Measurements from ENCODE around the gene EBI3. TPM values are rescaled to one million over a fixed set of nuclear protein-coding genes. Genes with fewer than 3 reads are reported as not detected.
"Not testable (repeated sequence)": the region's sequence is repeated elsewhere in the genome, so short reads cannot be mapped to it uniquely, and the experiment has no call there.

Gene EBI3
- polyA plus RNA-seq, 1 of the 3 experiments (the other 2 are of a cell fraction) = 3.7 TPM

- TF ChIP-seq REST (IDR thresholded peaks at IDR 0.05; ENCODE audit: low read depth, low read length) (no peak), RFX5 (IDR thresholded peaks at IDR 0.05; ENCODE audit: low read length) (no peak), MXI1 (IDR thresholded peaks at IDR 0.05; ENCODE audit: low read depth, low read length) (no peak), TEAD4 (IDR thresholded peaks at IDR 0.05; ENCODE audit: borderline replicate concordance, insufficient read depth) (no peak), EZH2phosphoT487 (IDR thresholded peaks at IDR 0.05; ENCODE audit: borderline replicate concordance, low read depth) (no peak), GATA2 (CRISPR knock-in tag; IDR thresholded peaks at IDR 0.05) (no peak), SIN3A (IDR thresholded peaks at IDR 0.05; ENCODE audit: borderline replicate concordance, low read depth, low read length) (no peak)
Measured at GRCh38 chr19:4284974-4285373, 55.7 kb downstream of the EBI3 start (continued).

GRCh38 chr19:4286141-4286540, 56.8 kb downstream of the EBI3 start:
- POLR2A ChIA-PET = interaction anchor here (0.9 to 1.2 kb wide), 2 partner anchors 20 to 38 kb away, joined by 3 read pairs; no protein-coding TSS in a partner anchor

More at GRCh38 chr19:4286141-4286540, 56.8 kb downstream of the EBI3 start:
- H3K9ac ChIP-seq; H3K4me1 ChIP-seq (ENCODE audit: control insufficient read depth in 1 of 2, insufficient read depth in 2 of 2, low read depth in 1 of 2, low read length in 1 of 2); H3K9me3 ChIP-seq; H3K36me3 ChIP-seq (replicated peaks in 1 of 2; ENCODE audit: control insufficient read depth in 1 of 2, insufficient read depth in 2 of 2, low read length in 1 of 2); H4K20me1 ChIP-seq (ENCODE audit: insufficient read depth); DNase-seq; H3K79me2 ChIP-seq (ENCODE audit: insufficient read depth); H3K27ac ChIP-seq (ENCODE audit: low read depth in 2 of 2, low read length in 1 of 2); H3K9me2 ChIP-seq; H3K4me3 ChIP-seq (ENCODE audit: low read depth in 2 of 2, low read length in 1 of 2); H3K27me3 ChIP-seq (ENCODE audit: insufficient read depth); H3F3A ChIP-seq (replicated peaks; ENCODE audit: insufficient read depth); H3K4me2 ChIP-seq; CTCF ChIA-PET; H2AFZ ChIP-seq (ENCODE audit: low read depth): not testable (repeated sequence)
- WGBS (ENCODE audit: low lambda C conversion rate) = 79% methylated on average over 4 of the region's 4 CpGs

Other genes starting within 250 kb of the EBI3 start
- 1,295 and 1,553 TPM in 2 replicates for gene EEF2, start 244.1 kb upstream of the EBI3 start, polyA plus RNA-seq (2012; rRNA removed)
- 7.7 and 14.1 TPM in 2 replicates for gene PIAS4, start 221.8 kb upstream of the EBI3 start, polyA plus RNA-seq (2012; rRNA removed)
- gene ZBTB7A, start 162.6 kb upstream of the EBI3 start, polyA plus RNA-seq (2012; rRNA removed) = 5.6 and 7.4 TPM in 2 replicates
- gene MAP2K2, start 105.4 kb upstream of the EBI3 start, polyA plus RNA-seq (2012; rRNA removed) = 67.2 and 114 TPM in 2 replicates
- 0.05 TPM in 1 of 2 replicates, not detected in the other for gene CREB3L3, start 75.9 kb upstream of the EBI3 start, polyA plus RNA-seq (2012; rRNA removed)
- 37.2 and 41.0 TPM in 2 replicates for gene SIRT6, start 47.0 kb upstream of the EBI3 start, polyA plus RNA-seq (2012; rRNA removed)
- gene ANKRD24, start 46.8 kb upstream of the EBI3 start, polyA plus RNA-seq (2012; rRNA removed) = 0.87 and 1.1 TPM in 2 replicates
- 25.3 and 29.0 TPM in 2 replicates for gene YJU2, start 17.6 kb downstream of the EBI3 start, polyA plus RNA-seq (2012; rRNA removed)
- 3.1 and 6.9 TPM in 2 replicates for gene SHD, start 49.7 kb downstream of the EBI3 start, polyA plus RNA-seq (2012; rRNA removed)
- 0.06 TPM in 1 of 2 replicates, not detected in the other for gene TMIGD2, start 72.9 kb downstream of the EBI3 start, polyA plus RNA-seq (2012; rRNA removed)
- gene FSD1, start 75.1 kb downstream of the EBI3 start, polyA plus RNA-seq (2012; rRNA removed) = 46.7 and 49.0 TPM in 2 replicates
- gene STAP2, start 109.3 kb downstream of the EBI3 start, polyA plus RNA-seq (2012; rRNA removed) = 6.0 and 7.6 TPM in 2 replicates
- gene MPND, start 114.0 kb downstream of the EBI3 start, polyA plus RNA-seq (2012; rRNA removed) = 18.7 and 21.3 TPM in 2 replicates
- 62.5 and 82.8 TPM in 2 replicates for gene SH3GL1, start 171.0 kb downstream of the EBI3 start, polyA plus RNA-seq (2012; rRNA removed)
- 13.2 and 18.0 TPM in 2 replicates for gene CHAF1A, start 173.1 kb downstream of the EBI3 start, polyA plus RNA-seq (2012; rRNA removed)
- 100 and 110 TPM in 2 replicates for gene UBXN6, start 228.3 kb downstream of the EBI3 start, polyA plus RNA-seq (2012; rRNA removed)
- 63.0 and 77.8 TPM in 2 replicates for gene HDGFL2, start 242.8 kb downstream of the EBI3 start, polyA plus RNA-seq (2012; rRNA removed)

Measured in SK-N-SH (cell line).